Activated CD4-positive, alpha-beta T cell treated with anti-CD3 and anti-CD28 coated beads, Interleukin-2, amount 50 U/mL, for 4 hours (primary cell): ENCODE results near the gene MSL1.

Experiments
- DNase-seq, 2 experiments: peaks; one replicate each; pipeline ENCODE4 v3.0.0-alpha.2; 2020

Gene MSL1

GRCh38 chr17:40106760-40107521 lies 14.8 kb upstream of the MSL1 start:
- no peak for DNase-seq

GRCh38 chr17:40107522-40108174 lies 14.1 kb upstream of the MSL1 start:
- no peak for DNase-seq

GRCh38 chr17:40108970-40109824 lies 12.6 kb upstream of the MSL1 start:
- no peak for DNase-seq

GRCh38 chr17:40110026-40110845 lies 11.5 kb upstream of the MSL1 start:
- DNase-seq = no peak

- peak; percentile 57 to 58 for DNase-seq
These were observed 10.3 kb upstream of the MSL1 start for GRCh38 chr17:40111221-40112128.

GRCh38 chr17:40112191-40112711 lies 9.5 kb upstream of the MSL1 start:
- DNase-seq = no peak

- no peak for DNase-seq
These were observed 9.1 kb upstream of the MSL1 start for GRCh38 chr17:40112718-40113109.

- DNase-seq = peak; percentile 91 to 93
These were observed 8.5 kb upstream of the MSL1 start for GRCh38 chr17:40113110-40113906.

- no peak for DNase-seq
These were observed 7.9 kb upstream of the MSL1 start for GRCh38 chr17:40113907-40114245.

GRCh38 chr17:40115101-40115436 lies 6.7 kb upstream of the MSL1 start:
- DNase-seq = no peak

- DNase-seq = no peak
These were observed 596 bp downstream of the MSL1 start for GRCh38 chr17:40122136-40122998.

GRCh38 chr17:40122999-40123810 lies 1.4 kb downstream of the MSL1 start:
- DNase-seq = peak in 1 of 2 experiments; percentile 46

GRCh38 chr17:40123811-40124114 lies 2.0 kb downstream of the MSL1 start:
- DNase-seq = no peak

GRCh38 chr17:40124279-40125141 lies 2.7 kb downstream of the MSL1 start:
- DNase-seq = no peak

GRCh38 chr17:40129498-40129897 lies 7.7 kb downstream of the MSL1 start:
- no peak for DNase-seq

- DNase-seq = no peak
These were observed 8.7 kb downstream of the MSL1 start for GRCh38 chr17:40130352-40131042.

- no peak for DNase-seq
These were observed 12.4 kb downstream of the MSL1 start for GRCh38 chr17:40134184-40134583.
